K562 (cell line): Measurements from ENCODE around the gene LIN28A. TPM values are rescaled to one million over a fixed set of nuclear protein-coding genes. Genes with fewer than 3 reads are reported as not detected.

Experiments
- AFF4 ChIP-seq: sonication (generic); formaldehyde crosslinking; IDR thresholded peaks from 2 replicates; pipeline ENCODE4 v1.8.0; 2023; ENCODE audit warnings: mild to moderate bottlenecking, missing genetic modification reagents
- BACH1 ChIP-seq: fragments of 200-800 bp; sonication (Bioruptor generic); IDR thresholded peaks from 2 replicates; pipeline ENCODE4 v1.6.1; 2016; ENCODE audit warnings: missing genetic modification characterization, missing compliant biosample characterization
- CREB3L1 ChIP-seq: fragments of 450-650 bp; IDR thresholded peaks from 2 replicates; pipeline ENCODE4 v1.6.1; 2014; ENCODE audit warnings: low read depth, mild to moderate bottlenecking, moderate library complexity, borderline replicate concordance
- FUS ChIP-seq: fragments of 200-400 bp; formaldehyde crosslinking; optimal IDR thresholded peaks from 2 replicates; pipeline ENCODE3; 2017; ENCODE audit warnings: low read depth, low read length
- GATA2 ChIP-seq: sonication (generic); formaldehyde crosslinking; IDR thresholded peaks from 2 replicates; pipeline ENCODE4 v1.4.0; 2020; ENCODE audit warnings: mild to moderate bottlenecking, missing genetic modification reagents
- MEIS2 ChIP-seq: fragments of 450-650 bp; IDR thresholded peaks from 2 replicates; pipeline ENCODE4 v1.6.1; 2014; ENCODE audit warnings: mild to moderate bottlenecking; ENCODE audit not compliant: partially characterized antibody
- MITF ChIP-seq: IDR thresholded peaks from 2 replicates; pipeline ENCODE4 v1.6.1; 2014; ENCODE audit warnings: antibody characterized with exemption
- PRPF4 ChIP-seq: fragments of 200-400 bp; formaldehyde crosslinking; IDR thresholded peaks from one replicate; pipeline ENCODE4 v1.6.1; 2017; ENCODE audit warnings: low read length, low read depth, mild to moderate bottlenecking; ENCODE audit not compliant: insufficient read depth, poor library complexity, severe bottlenecking
- SMAD4 ChIP-seq: fragments of 250-450 bp; sonication (Bioruptor Pico); conservative IDR thresholded peaks from 2 replicates; pipeline ENCODE4 v1.8.0; 2021; ENCODE audit warnings: inconsistent platforms, mild to moderate bottlenecking, moderate library complexity
- SMARCC2 ChIP-seq: fragments of 450-650 bp; IDR thresholded peaks from 2 replicates; pipeline ENCODE4 v1.6.1; 2017; ENCODE audit warnings: antibody characterized with exemption, moderate library complexity, mild to moderate bottlenecking, low read depth
- ZNF232 ChIP-seq: sonication (generic); formaldehyde crosslinking; IDR thresholded peaks from 2 replicates; pipeline ENCODE4 v1.8.0; 2022; ENCODE audit warnings: mild to moderate bottlenecking, missing genetic modification reagents
- ZNF280A ChIP-seq: fragments of 450-650 bp; IDR thresholded peaks from 2 replicates; pipeline ENCODE4 v1.6.1; 2018; ENCODE audit warnings: mild to moderate bottlenecking, low read depth; ENCODE audit not compliant: partially characterized antibody
- ZNF449 ChIP-seq: fragments of 250-450 bp; sonication (Bioruptor Pico); IDR thresholded peaks from 2 replicates; pipeline ENCODE4 v1.8.0; 2022; ENCODE audit warnings: moderate library complexity, mild to moderate bottlenecking, inconsistent platforms
- ZNF584 ChIP-seq: fragments of 200-800 bp; sonication (Bioruptor generic); IDR thresholded peaks from 2 replicates; pipeline ENCODE4 v1.6.1; 2016; ENCODE audit warnings: low read depth, mild to moderate bottlenecking, missing genetic modification characterization, missing compliant biosample characterization
- ZNF586 ChIP-seq: fragments of 450-650 bp; formaldehyde crosslinking; conservative IDR thresholded peaks from 2 replicates; pipeline ENCODE4 v1.4.0; 2020; ENCODE audit warnings: mild to moderate bottlenecking, moderate library complexity
- ZZZ3 ChIP-seq: fragments of 450-650 bp; IDR thresholded peaks from 2 replicates; pipeline ENCODE4 v1.6.1; 2016; ENCODE audit warnings: antibody characterized with exemption, mild to moderate bottlenecking, moderate library complexity
- polyA plus RNA-seq, 8 experiments: library from polyadenylated mRNA; depleted of rRNA in 4 of 8; stranded (reverse) in 5 of 8; unstranded in 3 of 8; fragments of >200 nt; fragmentation: Nextera tagmentation in 2 of 8; fragmentation: Illumina TruSeq in 1 of 8; extraction: Ambion mirVana in 2 of 8; extraction: Trizol in 1 of 8; gene quantifications; 2 replicates each; pipeline versions ENCODE4 v1.2.1 to v1.2.3, GENCODE V29; 2011 to 2014; ENCODE audit warnings: inconsistent platforms in 1 of 8, missing spikeins in 1 of 8
- total RNA-seq, 7 experiments: library from RNA; depleted of rRNA in 6 of 7; stranded (reverse); fragments of >200 nt in 6 of 7; fragmentation: Illumina TruSeq in 2 of 7; extraction: Trizol in 2 of 7; gene quantifications; 2 replicates each; pipeline versions ENCODE4 v1.2.1 to v1.2.3, GENCODE V29; 2011 to 2021; ENCODE audit warnings: low replicate concordance in 1 of 7

The LIN28A gene
- total and polyA plus RNA-seq, 9 of the 15 experiments (the other 6 are each of a cell fraction or from before 2014, with no cell fraction given): 0.80 to 5.4 (median 3.9) TPM

- TF ChIP-seq CREB3L1 (no peak), ZNF232 (no peak), PRPF4 (no peak), SMAD4 (CRISPR knock-in tag) (0 out of 2 replicates have a peak, but pooled peaks have one; percentile 26), SMARCC2 (no peak), ZNF280A (no peak), ZNF586 (CRISPR knock-in tag) (no peak), ZNF449 (CRISPR knock-in tag) (no peak), BACH1 (tag) (no peak), ZNF584 (CRISPR knock-in tag) (no peak), GATA2 (CRISPR knock-in tag) (no peak), FUS (no peak), AFF4 (CRISPR knock-in tag) (peak; percentile 81; the same call in 1 of the 2 replicates), MITF (no peak), ZZZ3 (no peak), MEIS2 (no peak)
Measured at GRCh38 chr1:26363549-26364448, 46.8 kb upstream of the LIN28A start (continued).
